ENCODE measurements around the gene ZEB2.

ZEB2 gene

GRCh38 chr2:144514616-144515091, 5.3 kb downstream of the ZEB2 start:
- Histone ChIP-seq H3K36me3 (replicated peaks) (peaks cover 26% of the 10 kb centered on the region), H3K27ac (peak overlapping the region; percentile 99), H3K27me3 (replicated peaks) (no peaks in the 10 kb centered on the region), H3K4me3 (ENCODE audit: low read depth, low read length) (peak overlapping the region; percentile 96)
- in situ Hi-C loops (cut with HindIII; ENCODE audit: low pct_ligation_motif_present, low sequenced_read_pairs) = loop anchor here (25.0 kb wide), 1 partner anchor 1248 kb away; no protein-coding TSS in a partner anchor
- TF ChIP-seq CTCF (IDR thresholded peaks at IDR 0.05; ENCODE audit: low read depth, low read length, missing control alignments) = no peak
- no peak for DNase-seq

- in situ Hi-C loops (cut with HindIII; ENCODE audit: low pct_ligation_motif_present, low sequenced_read_pairs) = loop anchor here (25.0 kb wide), 1 partner anchor 1249 kb away; no protein-coding TSS in a partner anchor
- no peak for TF ChIP-seq CTCF (IDR thresholded peaks at IDR 0.05; ENCODE audit: low read depth, low read length, missing control alignments)
- DNase-seq = peak; percentile 92
- Histone ChIP-seq H3K36me3 (replicated peaks) (peaks cover 26% of the 10 kb centered on the region), H3K27me3 (replicated peaks) (no peaks in the 10 kb centered on the region), H3K4me3 (ENCODE audit: low read depth, low read length) (peak overlapping the region; percentile 49), H3K27ac (peak overlapping the region; percentile 99)
Observed at GRCh38 chr2:144513388-144514101, 6.4 kb downstream of the ZEB2 start.

GRCh38 chr2:144512891-144513351, 7.0 kb downstream of the ZEB2 start:
- Histone ChIP-seq H3K4me3 (ENCODE audit: low read depth, low read length) (peak overlapping the region; percentile 49), H3K27me3 (replicated peaks) (no peaks in the 10 kb centered on the region), H3K36me3 (replicated peaks) (peaks cover 26% of the 10 kb centered on the region), H3K27ac (peak overlapping the region; percentile 99)
- TF ChIP-seq CTCF (IDR thresholded peaks at IDR 0.05; ENCODE audit: low read depth, low read length, missing control alignments) = no peak
- DNase-seq = no peak
- in situ Hi-C loops (cut with HindIII; ENCODE audit: low pct_ligation_motif_present, low sequenced_read_pairs) = loop anchor here (25.0 kb wide), 1 partner anchor 1249 kb away; no protein-coding TSS in a partner anchor

DNA sequence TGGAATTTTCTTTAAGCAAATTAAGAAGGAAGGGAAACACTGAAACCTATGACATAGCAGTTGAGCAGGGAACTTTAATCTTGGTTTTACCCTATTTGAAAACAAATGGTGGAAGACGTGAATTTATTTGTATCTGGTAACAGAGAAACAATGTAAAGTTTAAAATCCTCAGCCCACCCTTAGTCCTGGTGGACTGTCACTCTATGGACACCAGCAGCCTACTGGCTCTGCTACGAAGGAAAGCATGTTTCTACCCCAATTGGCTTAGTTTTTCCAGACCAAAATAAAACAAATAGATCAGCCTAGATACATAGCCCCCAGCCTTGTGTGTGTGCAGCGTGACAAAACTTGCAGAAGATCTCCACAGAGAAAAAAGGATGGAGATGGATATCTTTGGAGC, 7.4 kb downstream of the ZEB2 start:
- Histone ChIP-seq H3K27ac (peak overlapping the region; percentile 99), H3K4me3 (ENCODE audit: low read depth, low read length) (peak overlapping the region; percentile 20), H3K27me3 (replicated peaks) (no peaks in the 10 kb centered on the region), H3K36me3 (replicated peaks) (peaks cover 26% of the 10 kb centered on the region)
- in situ Hi-C loops (cut with HindIII; ENCODE audit: low pct_ligation_motif_present, low sequenced_read_pairs) = loop anchor here (25.0 kb wide), 1 partner anchor 1250 kb away; no protein-coding TSS in a partner anchor
- TF ChIP-seq CTCF (IDR thresholded peaks at IDR 0.05; ENCODE audit: low read depth, low read length, missing control alignments) = no peak
- DNase-seq = no peak

DNA sequence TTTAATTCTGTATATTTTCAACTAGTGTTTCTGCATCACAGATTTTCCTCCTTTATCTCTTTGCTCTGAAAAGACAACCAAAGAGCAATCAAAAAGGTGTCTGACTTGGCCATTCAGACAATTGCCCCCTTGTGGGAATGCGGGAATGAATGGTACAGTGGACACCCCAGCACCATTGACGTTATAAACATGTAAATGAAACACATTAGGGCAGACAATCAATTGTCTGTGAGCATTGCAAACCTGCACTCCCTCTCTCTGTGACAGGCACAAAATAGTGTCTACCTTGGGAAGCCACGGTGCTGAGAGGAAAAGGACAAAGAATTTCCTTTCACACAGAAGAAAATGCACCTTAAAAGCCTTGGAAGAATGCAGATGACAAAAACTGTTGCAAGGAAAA, 8.0 kb downstream of the ZEB2 start:
- Histone ChIP-seq H3K36me3 (replicated peaks) (peaks cover 24% of the 10 kb centered on the region), H3K27ac (peak overlapping the region; percentile 99), H3K27me3 (replicated peaks) (no peaks in the 10 kb centered on the region), H3K4me3 (ENCODE audit: low read depth, low read length) (no peak overlapping the region)
- DNase-seq = no peak
- TF ChIP-seq CTCF (IDR thresholded peaks at IDR 0.05; ENCODE audit: low read depth, low read length, missing control alignments) = peak; percentile 34
- in situ Hi-C loops (cut with HindIII; ENCODE audit: low pct_ligation_motif_present, low sequenced_read_pairs) = loop anchor here (25.0 kb wide), 1 partner anchor 1250 kb away; no protein-coding TSS in a partner anchor

Measured in brain microvascular endothelial cell (primary cell).